ENCODE results near the gene NPLOC4. TPM values are rescaled to one million over a fixed set of nuclear protein-coding genes. Genes with fewer than 3 reads are reported as not detected.

NPLOC4 gene
- total and polyA plus RNA-seq, 2 of the 13 experiments (the other 11 are each of a cell fraction or from before 2014, with no cell fraction given), result 57.0 to 97.0 TPM

GRCh38 chr17:81683208-81683583 lies 46.3 kb upstream of the NPLOC4 start (continued):
- no peak for TF ChIP-seq HDAC6 (IDR thresholded peaks at IDR 0.05; ENCODE audit: low read depth, low read length)
- TF ChIP-seq AGO1 (IDR thresholded peaks at IDR 0.05; ENCODE audit: low read depth, low read length, poor library complexity, severe bottlenecking), result peak; percentile 3
- no peak for TF ChIP-seq ZNF710 (CRISPR knock-in tag; IDR thresholded peaks at IDR 0.05; ENCODE audit: borderline replicate concordance)
- no peak for TF ChIP-seq ARID4A (CRISPR knock-in tag; IDR thresholded peaks at IDR 0.05; ENCODE audit: borderline replicate concordance)
- TF ChIP-seq TOE1 (CRISPR knock-in tag; IDR thresholded peaks at IDR 0.05), result no peak
- no peak for TF ChIP-seq HES4 (CRISPR knock-in tag; IDR thresholded peaks at IDR 0.05; ENCODE audit: borderline replicate concordance)
- TF ChIP-seq BRD4 (CRISPR knock-in tag; IDR thresholded peaks at IDR 0.05), result no peak; the same call in 1 of the 2 replicates
- no peak for TF ChIP-seq HMG20B (CRISPR knock-in tag; conservative IDR thresholded peaks at IDR 0.05)
- TF ChIP-seq HDAC1 (CRISPR knock-in tag; IDR thresholded peaks at IDR 0.05), result no peak
- TF ChIP-seq FOXP1 (IDR thresholded peaks at IDR 0.05), result no peak
- TF ChIP-seq FOXP1 (CRISPR knock-in tag; IDR thresholded peaks at IDR 0.05), result no peak
- peak; percentile 12 for TF ChIP-seq AGO2 (optimal IDR thresholded peaks at IDR 0.05; ENCODE audit: low read depth, low read length)
- no peak for TF ChIP-seq ZNF547 (CRISPR knock-in tag; IDR thresholded peaks at IDR 0.05)
- TF ChIP-seq ZNF18 (CRISPR knock-in tag; IDR thresholded peaks at IDR 0.05; ENCODE audit: insufficient replicate concordance), result no peak
- TF ChIP-seq GZF1 (CRISPR knock-in tag; IDR thresholded peaks at IDR 0.05), result no peak
- no peak for TF ChIP-seq ZNF761 (CRISPR knock-in tag; conservative IDR thresholded peaks at IDR 0.05)
- TF ChIP-seq ZNF235 (CRISPR knock-in tag; IDR thresholded peaks at IDR 0.05; ENCODE audit: borderline replicate concordance), result 0 out of 2 replicates have a peak, but pooled peaks have one; percentile 40
- TF ChIP-seq ZKSCAN1 (IDR thresholded peaks at IDR 0.05; ENCODE audit: low read length), result no peak
- TF ChIP-seq RXRB (CRISPR knock-in tag; IDR thresholded peaks at IDR 0.05; ENCODE audit: borderline replicate concordance), result no peak
- TF ChIP-seq ZFP1 (CRISPR knock-in tag; IDR thresholded peaks at IDR 0.05), result no peak
- no peak for TF ChIP-seq DPF2 (CRISPR knock-in tag; IDR thresholded peaks at IDR 0.05; ENCODE audit: borderline replicate concordance, low read depth)
- 0 out of 2 replicates have a peak, but pooled peaks have one; percentile 39 for TF ChIP-seq KLF13 (CRISPR knock-in tag; IDR thresholded peaks at IDR 0.05)
- TF ChIP-seq ZNF83 (CRISPR knock-in tag; IDR thresholded peaks at IDR 0.05; ENCODE audit: borderline replicate concordance), result 0 out of 2 replicates have a peak, but pooled peaks have one; percentile 35
- TF ChIP-seq HOXA9 (CRISPR knock-in tag; IDR thresholded peaks at IDR 0.05; ENCODE audit: borderline replicate concordance), result 0 out of 2 replicates have a peak, but pooled peaks have one; percentile 3
- TF ChIP-seq NR2F1 (CRISPR knock-in tag; IDR thresholded peaks at IDR 0.05), result no peak

Data from HepG2 (cell line).